OCI-LY7 (cell line): ENCODE data around the gene FAM174C. TPM values are rescaled to one million over a fixed set of nuclear protein-coding genes. Genes with fewer than 3 reads are reported as not detected.

Experiments
- BruUV-seq: library from RNA; stranded (reverse); fragments of 400-500 nt; replicated peaks from 2 replicates; lab custom pipeline; 2021; lab: Mats Ljungman, UMichigan
- CTCF ChIA-PET: fragments of 300-600 bp; sonication (Branson Sonifier 250); formaldehyde crosslinking; loops from one replicate; lab custom pipeline; 2022; ENCODE audit warnings: antibody characterized with exemption; ENCODE audit not compliant: unreplicated experiment; lab: Charles Lee
- POLR2A ChIA-PET: fragments of 300-600 bp; sonication (Branson Sonifier 250); formaldehyde crosslinking; loops from one replicate; lab custom pipeline; 2022; ENCODE audit warnings: antibody characterized with exemption; lab: Charles Lee
- DNase-seq: peaks from one replicate; pipeline ENCODE4 v3.0.0-alpha.2; 2015; ENCODE audit warnings: low spot score
- H2AFZ ChIP-seq: fragments of 200-600 bp; sonication (generic), shearing (Covaris generic); 2 replicates; pipeline ENCODE4 v1.6.1; 2014; ENCODE audit warnings: mild to moderate bottlenecking, antibody characterized with exemption, low read length, moderate library complexity
- H3K27ac ChIP-seq: fragments of 200-600 bp; sonication (generic); 2 replicates; pipeline ENCODE4 v1.5.1; 2014; ENCODE audit warnings: mixed run types, low read depth, mild to moderate bottlenecking, moderate library complexity, low read length, inconsistent platforms; ENCODE audit not compliant: poor library complexity, severe bottlenecking
- H3K36me3 ChIP-seq: fragments of 200-600 bp; sonication (generic); 2 replicates; pipeline ENCODE4 v1.6.1; 2014; ENCODE audit warnings: mild to moderate bottlenecking, antibody characterized with exemption, low read length, moderate library complexity, mixed read lengths; ENCODE audit not compliant: insufficient read depth
- H3K4me1 ChIP-seq: fragments of 200-600 bp; sonication (generic); 2 replicates; pipeline ENCODE4 v1.5.1; 2014; ENCODE audit warnings: mild to moderate bottlenecking, low read length; ENCODE audit not compliant: insufficient read depth, poor library complexity, severe bottlenecking
- H3K4me2 ChIP-seq: fragments of 200-600 bp; sonication (generic); 2 replicates; pipeline ENCODE4 v1.6.1; 2014; ENCODE audit warnings: mild to moderate bottlenecking, low read length
- H3K4me3 ChIP-seq: fragments of 200-600 bp; sonication (generic); 2 replicates; pipeline ENCODE4 v1.5.1; 2014; ENCODE audit warnings: mild to moderate bottlenecking, low read depth, low read length; ENCODE audit not compliant: poor library complexity, severe bottlenecking
- H3K79me2 ChIP-seq: fragments of 200-600 bp; sonication (generic); 2 replicates; pipeline ENCODE4 v1.6.1; 2016; ENCODE audit warnings: low read depth, mild to moderate bottlenecking, low read length, moderate library complexity, mixed read lengths; ENCODE audit not compliant: insufficient read depth
- H3K9me2 ChIP-seq: fragments of 200-600 bp; sonication (generic); 2 replicates; pipeline ENCODE4 v1.6.1; 2016; ENCODE audit warnings: mild to moderate bottlenecking, low read length, mixed read lengths; ENCODE audit not compliant: insufficient read depth
- H3K9me3 ChIP-seq: fragments of 200-600 bp; sonication (generic); 2 replicates; pipeline ENCODE4 v1.6.1; 2014; ENCODE audit warnings: mild to moderate bottlenecking, mixed run types, low read length, mixed read lengths
- H4K20me1 ChIP-seq: fragments of 200-600 bp; sonication (generic); 2 replicates; pipeline ENCODE4 v1.6.1; 2014; ENCODE audit warnings: mild to moderate bottlenecking, antibody characterized with exemption, low read length, moderate library complexity, mixed read lengths; ENCODE audit not compliant: insufficient read depth
- EZH2phosphoT487 ChIP-seq: fragments of 200-600 bp; sonication (generic); IDR thresholded peaks from 2 replicates; pipeline ENCODE4 v1.6.1; 2018; ENCODE audit warnings: low read depth, borderline replicate concordance, mild to moderate bottlenecking, mixed run types, antibody characterized with exemption, low read length, moderate library complexity, mixed read lengths
- intact Hi-C: fragments of 100-400 bp; cut with micrococcal nuclease; formaldehyde crosslinking; loops from one replicate; pipeline ENCODE4 v1.10.0; 2022; ENCODE audit not compliant: unreplicated experiment
- total RNA-seq, 2 experiments: library from RNA; depleted of rRNA in 1 of 2; stranded (reverse); fragments of >200 nt in 1 of 2; shearing (Covaris generic) in 1 of 2; gene quantifications; 2 replicates each; pipeline ENCODE4 v1.2.3, GENCODE V29; 2014 to 2022
- TF ChIP-seq, protein P1 (sequence below): fragments of 200-600 bp; sonication (generic); conservative IDR thresholded peaks from 2 replicates; pipeline ENCODE4 v1.5.1; 2014; ENCODE audit warnings: mild to moderate bottlenecking, antibody characterized with exemption, low read length, moderate library complexity, mixed read lengths

The FAM174C gene
- total RNA-seq, 2 experiments from 2014 or later, result 53.2 to 81.5 TPM

DNA sequence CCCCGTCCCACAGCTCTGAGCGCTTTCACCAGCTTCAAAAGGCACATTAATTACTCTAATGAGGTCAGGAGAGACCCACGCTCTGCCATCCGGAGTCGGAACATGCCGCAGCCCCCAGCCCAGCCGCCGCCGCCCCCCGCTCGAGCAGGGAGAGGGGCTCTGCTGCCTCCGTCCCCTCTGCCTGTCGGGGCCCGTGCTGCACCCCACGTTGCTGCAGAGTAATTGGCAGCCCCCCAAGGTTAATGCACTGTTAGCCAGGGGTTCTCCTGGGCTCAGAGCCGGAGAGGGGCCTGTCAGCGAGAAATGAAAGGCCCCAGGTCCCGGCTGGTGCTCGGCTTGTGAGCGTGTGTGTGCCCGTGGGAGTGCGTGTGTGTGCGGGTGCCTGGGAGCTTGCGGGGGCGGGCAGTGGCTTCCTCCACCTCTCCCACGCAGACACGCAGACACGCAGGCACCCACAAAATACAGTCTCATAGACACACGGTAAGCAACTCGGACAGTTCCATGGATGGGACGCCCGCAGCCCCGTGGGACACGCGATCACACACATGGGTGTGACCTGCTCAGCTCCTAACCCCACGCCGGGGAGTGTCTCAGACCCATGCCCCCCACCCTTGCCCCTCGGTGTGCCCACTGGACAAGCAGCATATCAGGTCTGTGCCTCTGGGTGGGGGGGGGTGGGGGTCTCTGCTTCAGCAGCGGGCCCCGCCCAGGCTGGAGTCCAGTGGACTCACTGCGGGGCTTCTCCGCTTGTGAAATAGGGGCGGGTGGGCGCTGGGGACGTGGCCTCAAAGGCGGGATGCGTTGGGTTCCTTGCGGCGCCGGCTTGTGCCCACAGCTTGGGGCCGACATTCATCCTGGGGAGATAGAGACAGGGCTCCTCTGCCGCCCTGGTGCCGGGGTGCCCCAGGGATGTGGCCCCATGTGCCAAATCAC, 5.6 kb downstream of the FAM174C start:
- ChIA-PET POLR2A (no interaction called here), CTCF (no interaction called here)

DNA sequence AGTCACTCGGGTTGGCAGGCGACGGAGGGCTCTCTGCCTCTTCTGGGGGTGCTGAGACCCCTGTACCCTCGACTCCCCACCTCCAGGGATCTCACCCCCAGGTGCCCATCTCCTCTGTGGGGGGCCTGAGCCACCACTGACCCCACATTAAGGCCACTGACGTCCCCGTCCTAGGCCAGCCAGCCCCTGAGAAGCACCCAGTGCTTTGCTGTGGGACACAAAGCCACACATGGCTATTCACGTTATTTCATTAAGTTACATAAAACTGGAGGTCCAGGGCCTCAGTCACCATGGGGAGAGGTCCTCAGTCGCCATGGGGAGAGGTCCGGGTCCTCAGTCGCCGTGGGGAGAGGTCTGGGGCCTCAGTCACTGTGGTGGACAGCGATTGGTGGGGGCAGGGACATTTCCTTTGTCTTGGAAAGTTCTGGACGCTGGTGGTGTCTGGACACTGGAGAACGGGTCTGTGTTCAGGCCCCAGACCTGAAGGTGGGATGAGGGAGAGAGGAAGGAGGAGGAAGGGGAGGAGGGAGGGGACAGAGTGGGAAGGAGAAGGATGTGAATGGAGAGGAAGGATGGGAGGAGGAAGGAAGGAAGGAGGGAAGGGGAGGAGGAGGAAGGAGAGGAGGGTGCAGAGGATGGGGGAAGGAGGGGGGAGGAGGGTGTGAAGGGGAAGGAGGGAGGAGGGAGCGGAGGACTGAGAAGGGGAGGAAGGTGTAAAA, 6.4 kb downstream of the FAM174C start:
- POLR2A ChIA-PET, result no interaction called here

More for the DNA sequence above, 5.6 kb downstream of the FAM174C start:
- Histone ChIP-seq H2AFZ (no peak overlapping the region), H3K4me1 (peaks cover 11% of the 10 kb centered on the region), H3K36me3 (peaks cover 50% of the 10 kb centered on the region), H3K4me2 (no peak overlapping the region), H3K9me2 (no peaks in the 10 kb centered on the region), H3K27ac (no peak overlapping the region), H3K4me3 (no peak overlapping the region), H4K20me1 (no peaks in the 10 kb centered on the region), H3K79me2 (peaks cover 17% of the 10 kb centered on the region; the same call in 1 of the 2 replicates), H3K9me3 (no peaks in the 10 kb centered on the region)
- DNase-seq, result no peak
- no TSS peak for BruUV-seq
- TF ChIP-seq, protein P1, sequence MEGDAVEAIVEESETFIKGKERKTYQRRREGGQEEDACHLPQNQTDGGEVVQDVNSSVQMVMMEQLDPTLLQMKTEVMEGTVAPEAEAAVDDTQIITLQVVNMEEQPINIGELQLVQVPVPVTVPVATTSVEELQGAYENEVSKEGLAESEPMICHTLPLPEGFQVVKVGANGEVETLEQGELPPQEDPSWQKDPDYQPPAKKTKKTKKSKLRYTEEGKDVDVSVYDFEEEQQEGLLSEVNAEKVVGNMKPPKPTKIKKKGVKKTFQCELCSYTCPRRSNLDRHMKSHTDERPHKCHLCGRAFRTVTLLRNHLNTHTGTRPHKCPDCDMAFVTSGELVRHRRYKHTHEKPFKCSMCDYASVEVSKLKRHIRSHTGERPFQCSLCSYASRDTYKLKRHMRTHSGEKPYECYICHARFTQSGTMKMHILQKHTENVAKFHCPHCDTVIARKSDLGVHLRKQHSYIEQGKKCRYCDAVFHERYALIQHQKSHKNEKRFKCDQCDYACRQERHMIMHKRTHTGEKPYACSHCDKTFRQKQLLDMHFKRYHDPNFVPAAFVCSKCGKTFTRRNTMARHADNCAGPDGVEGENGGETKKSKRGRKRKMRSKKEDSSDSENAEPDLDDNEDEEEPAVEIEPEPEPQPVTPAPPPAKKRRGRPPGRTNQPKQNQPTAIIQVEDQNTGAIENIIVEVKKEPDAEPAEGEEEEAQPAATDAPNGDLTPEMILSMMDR, result no peak
- TF ChIP-seq EZH2phosphoT487, result no peak
- intact Hi-C loops, result no loop called here

More for the DNA sequence above, 6.4 kb downstream of the FAM174C start:
- H3K4me1 ChIP-seq, result peaks cover 7% of the 10 kb centered on the region
- no peaks in the 10 kb centered on the region for H3K9me3 ChIP-seq
- H3K79me2 ChIP-seq, result peaks cover 10% of the 10 kb centered on the region; the same call in 1 of the 2 replicates
- no peak for DNase-seq
- no peak overlapping the region for H3K4me2 ChIP-seq
- H3K9me2 ChIP-seq, result no peaks in the 10 kb centered on the region
- H3K36me3 ChIP-seq, result peaks cover 43% of the 10 kb centered on the region
- TF ChIP-seq, protein P1, result no peak
- TF ChIP-seq EZH2phosphoT487, result no peak
- H4K20me1 ChIP-seq, result no peaks in the 10 kb centered on the region
- H3K27ac ChIP-seq, result no peak overlapping the region
- no TSS peak for BruUV-seq
- intact Hi-C loops, result no loop called here
- no peak overlapping the region for H2AFZ ChIP-seq
- H3K4me3 ChIP-seq, result no peak overlapping the region
- CTCF ChIA-PET, result no interaction called here
